ENCODE results near the gene GCM1.

GCM1 gene

DNA sequence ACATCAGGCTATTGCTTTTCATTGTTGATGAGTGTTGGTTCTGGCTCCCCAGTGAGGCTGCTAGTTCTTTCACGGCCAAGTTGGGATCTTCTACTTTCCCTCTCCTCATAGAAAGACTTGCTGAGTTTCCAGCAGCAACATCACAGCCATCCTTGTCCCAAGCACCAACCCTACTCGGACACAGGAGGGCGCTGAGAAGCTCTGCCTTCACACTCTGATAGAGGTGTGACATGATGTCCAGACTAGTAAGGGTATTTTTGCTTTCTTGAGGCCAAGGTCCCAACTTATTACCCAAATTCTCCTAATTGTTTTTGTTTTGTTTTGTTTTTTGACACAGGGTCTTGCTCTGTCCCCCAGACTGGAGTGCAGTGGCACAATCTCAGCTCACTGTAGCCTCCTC, 3.0 kb upstream of the GCM1 start:
- H3K27ac ChIP-seq, result no peak overlapping the region
- TF ChIP-seq, protein P1, sequence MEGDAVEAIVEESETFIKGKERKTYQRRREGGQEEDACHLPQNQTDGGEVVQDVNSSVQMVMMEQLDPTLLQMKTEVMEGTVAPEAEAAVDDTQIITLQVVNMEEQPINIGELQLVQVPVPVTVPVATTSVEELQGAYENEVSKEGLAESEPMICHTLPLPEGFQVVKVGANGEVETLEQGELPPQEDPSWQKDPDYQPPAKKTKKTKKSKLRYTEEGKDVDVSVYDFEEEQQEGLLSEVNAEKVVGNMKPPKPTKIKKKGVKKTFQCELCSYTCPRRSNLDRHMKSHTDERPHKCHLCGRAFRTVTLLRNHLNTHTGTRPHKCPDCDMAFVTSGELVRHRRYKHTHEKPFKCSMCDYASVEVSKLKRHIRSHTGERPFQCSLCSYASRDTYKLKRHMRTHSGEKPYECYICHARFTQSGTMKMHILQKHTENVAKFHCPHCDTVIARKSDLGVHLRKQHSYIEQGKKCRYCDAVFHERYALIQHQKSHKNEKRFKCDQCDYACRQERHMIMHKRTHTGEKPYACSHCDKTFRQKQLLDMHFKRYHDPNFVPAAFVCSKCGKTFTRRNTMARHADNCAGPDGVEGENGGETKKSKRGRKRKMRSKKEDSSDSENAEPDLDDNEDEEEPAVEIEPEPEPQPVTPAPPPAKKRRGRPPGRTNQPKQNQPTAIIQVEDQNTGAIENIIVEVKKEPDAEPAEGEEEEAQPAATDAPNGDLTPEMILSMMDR (conservative IDR thresholded peaks at IDR 0.05), result peak; percentile 41
- no peak for TF ChIP-seq ZFX (IDR thresholded peaks at IDR 0.05)

DNA sequence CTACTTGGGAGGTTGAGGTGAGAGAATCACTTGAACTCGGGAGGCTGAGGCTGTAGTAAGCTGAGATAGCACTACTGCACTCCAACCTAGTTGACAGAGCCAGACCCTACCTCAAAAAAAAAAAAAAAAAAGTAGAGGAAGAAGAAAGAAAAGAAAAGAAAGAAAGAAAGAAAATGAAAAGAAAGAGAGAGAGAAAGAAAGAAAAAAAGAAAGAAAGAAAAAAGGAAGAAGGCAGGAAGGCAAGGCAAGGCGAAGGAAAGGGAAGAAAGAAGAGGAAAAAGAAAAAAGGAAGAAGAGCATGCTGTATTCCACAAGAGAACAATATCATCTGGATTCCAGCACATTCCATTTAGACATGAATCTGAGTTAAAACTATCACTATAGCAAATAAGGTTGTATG, 3.8 kb downstream of the GCM1 start:
- no peak for TF ChIP-seq ZFX (IDR thresholded peaks at IDR 0.05)
- TF ChIP-seq, protein P1 (conservative IDR thresholded peaks at IDR 0.05), result no peak
- H3K27ac ChIP-seq, result no peak overlapping the region; the same call in 1 of the 2 replicates

DNA sequence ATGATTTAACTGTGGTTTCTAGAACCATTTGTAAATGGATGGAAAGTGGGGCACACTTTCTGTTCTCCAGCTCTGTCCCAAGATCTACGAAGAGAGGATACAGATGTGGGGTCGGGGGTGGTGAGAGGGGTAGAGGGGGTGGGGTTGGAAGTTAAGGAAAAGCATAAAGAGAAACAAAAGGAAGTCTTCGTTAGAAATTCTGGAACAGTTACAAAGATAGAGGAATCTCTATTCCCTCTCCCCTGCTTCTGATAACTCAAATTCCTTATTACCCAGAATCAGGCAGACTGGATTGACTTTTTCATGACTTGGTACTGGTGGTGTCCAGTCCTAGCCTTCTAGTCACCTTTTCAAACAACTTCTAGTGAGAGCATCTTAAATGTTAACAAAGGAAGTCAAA, 4.9 kb downstream of the GCM1 start:
- no peak for TF ChIP-seq ZFX (IDR thresholded peaks at IDR 0.05)
- TF ChIP-seq, protein P1 (conservative IDR thresholded peaks at IDR 0.05), result no peak
- no peak overlapping the region for H3K27ac ChIP-seq

DNA sequence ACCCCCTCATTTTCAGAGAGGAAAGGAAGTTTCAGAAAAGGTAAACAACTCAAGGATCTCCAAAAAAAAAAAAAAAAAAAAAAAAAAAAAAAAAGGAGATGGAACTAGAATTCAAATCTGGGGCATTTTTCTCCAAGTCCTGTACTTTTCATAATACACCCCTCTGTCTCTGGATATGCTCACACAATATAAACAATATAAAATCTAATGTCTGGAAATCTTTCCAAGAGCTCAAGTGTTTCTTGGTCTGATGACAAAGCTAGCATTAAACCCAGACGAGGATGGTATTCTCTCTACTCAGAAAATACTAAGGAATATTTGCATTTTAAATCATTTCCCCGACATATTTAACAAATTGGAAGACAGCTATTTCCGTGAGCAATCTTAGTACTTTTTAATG, 5.8 kb downstream of the GCM1 start:
- H3K27ac ChIP-seq, result no peak overlapping the region
- TF ChIP-seq, protein P1 (conservative IDR thresholded peaks at IDR 0.05), result no peak
- no peak for TF ChIP-seq ZFX (IDR thresholded peaks at IDR 0.05)

DNA sequence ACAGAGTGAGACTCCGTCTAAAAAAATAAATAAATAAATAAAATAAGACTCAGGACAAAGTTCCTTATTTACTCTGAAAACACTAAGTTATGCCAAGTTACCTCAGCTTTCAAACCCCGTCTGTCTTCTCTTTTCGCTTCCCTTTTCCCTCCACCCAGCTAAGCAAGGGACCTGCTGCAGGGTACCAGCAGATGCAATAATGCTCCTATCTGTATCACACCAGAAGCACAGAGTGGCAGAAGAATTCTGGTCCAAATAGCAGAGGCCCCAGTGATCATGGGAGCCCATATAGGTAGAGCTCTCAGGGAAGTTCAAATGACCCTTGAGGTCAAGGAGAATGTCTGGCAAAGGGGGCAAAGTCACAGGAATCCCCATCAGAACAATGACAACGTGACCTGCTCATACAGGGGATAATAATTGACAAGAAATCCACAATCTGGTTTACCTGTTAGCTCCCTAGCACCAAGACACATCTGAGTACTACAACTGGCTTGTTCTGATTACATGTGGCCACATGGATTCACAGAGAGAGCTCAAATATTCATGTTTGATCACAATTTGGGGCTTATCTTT, 8.7 kb downstream of the GCM1 start:
- TF ChIP-seq, protein P1 (conservative IDR thresholded peaks at IDR 0.05), result no peak
- no peak for TF ChIP-seq ZFX (IDR thresholded peaks at IDR 0.05)
- peak overlapping the region; percentile 69 for H3K27ac ChIP-seq

DNA sequence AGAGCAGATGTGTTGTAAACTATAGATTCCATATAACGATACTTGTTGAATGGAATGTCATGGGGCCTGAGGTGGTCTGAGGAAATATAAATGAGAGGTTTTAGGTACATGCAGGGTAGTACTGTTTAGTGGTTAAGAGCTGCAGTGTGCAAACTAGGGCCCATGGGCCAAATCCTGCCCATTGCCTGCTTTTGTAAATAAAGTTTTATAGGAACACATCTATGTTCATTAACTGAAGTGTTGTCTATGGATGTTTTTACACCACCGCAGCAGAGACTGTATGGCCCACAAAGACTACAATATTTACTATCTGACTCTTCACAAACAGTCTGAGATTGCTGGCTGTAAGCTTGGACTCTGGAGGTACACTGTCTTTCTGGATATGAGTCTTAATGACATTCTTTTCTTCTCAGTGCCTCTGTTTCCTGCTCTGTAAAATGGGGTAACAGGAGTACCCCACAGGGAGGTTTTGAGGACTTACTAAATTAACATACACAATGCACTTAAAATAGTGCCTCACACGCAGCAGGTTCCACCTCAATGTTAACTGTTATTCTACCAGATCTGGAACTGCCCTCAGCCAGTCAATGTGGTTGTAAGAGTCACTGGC, 12.5 kb downstream of the GCM1 start:
- peak overlapping the region; percentile 6; the same call in 1 of the 2 replicates for H3K27ac ChIP-seq
- TF ChIP-seq, protein P1 (conservative IDR thresholded peaks at IDR 0.05), result no peak
- no peak for TF ChIP-seq ZFX (IDR thresholded peaks at IDR 0.05)

DNA sequence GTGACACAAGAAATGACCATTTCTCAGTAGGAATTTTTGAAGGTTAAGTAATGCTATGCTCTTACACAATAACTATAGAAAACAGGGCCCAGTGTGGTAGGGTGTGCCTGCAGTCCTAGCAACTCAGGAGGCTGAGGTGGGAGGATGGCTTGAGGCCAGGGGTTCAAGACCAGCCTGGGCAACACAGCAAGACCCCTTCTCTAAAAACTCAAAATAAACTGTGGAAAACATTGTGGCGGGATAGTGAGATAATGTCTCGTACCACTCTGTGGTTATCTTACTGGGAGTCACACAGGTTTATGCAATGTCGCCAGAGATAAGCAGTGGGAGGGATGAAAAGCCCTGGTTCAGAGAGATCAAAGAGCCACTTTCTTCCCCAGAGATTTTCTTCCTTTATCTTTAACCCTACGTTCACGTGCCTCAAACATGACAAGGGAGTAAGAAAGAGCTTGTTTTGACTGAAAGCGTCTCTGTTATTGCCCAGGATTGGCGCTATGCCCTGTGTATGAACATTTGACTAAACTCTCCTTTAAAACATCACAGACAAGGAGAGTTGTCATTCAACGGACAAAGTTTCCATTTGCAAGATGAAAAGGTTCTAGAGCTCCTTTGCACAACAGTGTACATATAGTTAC, 13.9 kb downstream of the GCM1 start:
- no peak overlapping the region for H3K27ac ChIP-seq

More for the DNA sequence above, 13.9 kb downstream of the GCM1 start:
- TF ChIP-seq ZFX (IDR thresholded peaks at IDR 0.05), result no peak
- TF ChIP-seq, protein P1 (conservative IDR thresholded peaks at IDR 0.05), result no peak

All from C4-2B (cell line).